Gastroesophageal sphincter (tissue), 4 donors: ENCODE data around the gene ADAMTS19. TPM values are rescaled to one million over a fixed set of nuclear protein-coding genes. Genes with fewer than 3 reads are reported as not detected.

Source experiments
- ATAC-seq: fragments of 150-250 bp; one replicate; pipeline ENCODE4 v1.9.1; 2016; ENCODE audit warnings: mild to moderate bottlenecking, moderate library complexity
- H3K27ac ChIP-seq, 4 donors: fragments of 200-600 bp; sonication (generic) in 3 of 4; 1 replicate in 3 of 4; 2 replicates in 1 of 4; pipeline ENCODE4 v1.5.1; 2016 to 2019
- H3K27me3 ChIP-seq: fragments of 200-600 bp; sonication (generic); one replicate; pipeline ENCODE4 v1.5.1; 2019
- H3K36me3 ChIP-seq, 2 donors: fragments of 200-600 bp; sonication (generic); one replicate each; pipeline ENCODE4 v1.5.1; 2019; ENCODE audit warnings: control low read depth in 1 of 2
- H3K4me1 ChIP-seq, 3 donors: fragments of 200-600 bp; sonication (generic); 1 replicate in 2 of 3; 2 replicates in 1 of 3; pipeline ENCODE4 v1.5.1; 2016 to 2019; ENCODE audit warnings: control low read depth in 2 of 3
- H3K4me3 ChIP-seq, 2 donors: fragments of 200-600 bp; sonication (generic); one replicate each; pipeline ENCODE4 v1.5.1; 2019; ENCODE audit warnings: mild to moderate bottlenecking in 1 of 2, moderate library complexity in 1 of 2
- H3K9me3 ChIP-seq, 3 donors: fragments of 200-600 bp; sonication (generic); one replicate each; pipeline ENCODE4 v1.5.1; 2017 to 2019; ENCODE audit warnings: control low read depth in 2 of 3
- EP300 ChIP-seq: sonication (generic); formaldehyde crosslinking; IDR thresholded peaks from one replicate; pipeline ENCODE4 v1.6.1; 2017; ENCODE audit warnings: antibody characterized with exemption, mild to moderate bottlenecking
- POLR2A ChIP-seq, 2 donors: fragments of 450-650 bp; IDR thresholded peaks; one replicate each; pipeline ENCODE4 v1.6.1; 2017; ENCODE audit warnings: antibody characterized with exemption in 2 of 2, mild to moderate bottlenecking in 2 of 2, moderate library complexity in 1 of 2
- POLR2AphosphoS5 ChIP-seq: sonication (generic); formaldehyde crosslinking; IDR thresholded peaks from one replicate; pipeline ENCODE4 v1.6.1; 2017; ENCODE audit warnings: antibody characterized with exemption
- WGBS, 2 donors: methylation state at CpG; one replicate each; pipeline ENCODE4 v1.1.5; 2018; ENCODE audit warnings: low coverage in 1 of 2; 5-methylcytosine and 5-hydroxymethylcytosine counted together
- total RNA-seq, 4 donors: library from RNA; depleted of rRNA; stranded (reverse); fragments of >200 nt; gene quantifications; one replicate each; pipeline ENCODE4 v1.1.0, GENCODE V29; 2016
- TF ChIP-seq, protein P1 (sequence below), 4 experiments: fragments of 200-600 bp in 2 of 4; fragments of 450-650 bp in 2 of 4; sonication (generic) in 1 of 4; IDR thresholded peaks; one replicate each; pipeline ENCODE4 v1.5.1; 2017 to 2019; ENCODE audit warnings: antibody characterized with exemption in 4 of 4, mild to moderate bottlenecking in 2 of 4, moderate library complexity in 2 of 4

ADAMTS19 gene
- total RNA-seq, 4 donors from 2014 or later, result 0.94 to 11.3 (median 4.4) TPM

DNA sequence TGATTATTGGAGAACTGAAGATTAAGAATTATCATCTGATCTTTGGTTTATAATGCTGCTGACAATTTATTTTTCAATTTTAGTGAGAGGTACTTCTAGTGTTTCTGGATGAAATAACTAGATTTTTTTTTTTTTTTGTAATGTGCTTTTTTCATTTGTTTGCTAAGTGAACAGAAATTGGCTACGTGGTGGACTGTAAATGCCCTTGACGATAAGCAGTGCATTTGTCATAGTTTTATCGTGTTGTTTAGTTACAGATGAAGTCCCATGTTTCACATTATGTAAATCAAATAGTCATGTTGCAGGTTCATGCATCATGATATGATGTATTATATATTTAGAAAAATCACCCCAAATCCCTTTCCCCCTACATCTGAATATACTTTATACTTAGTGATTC, 81.0 kb downstream of the ADAMTS19 start:
- Histone ChIP-seq H3K36me3 (no peaks in the 10 kb centered on the region), H3K9me3 (no peaks in the 10 kb centered on the region), H3K4me1 (no peaks in the 10 kb centered on the region), H3K27me3 (no peaks in the 10 kb centered on the region), H3K27ac (no peak overlapping the region), H3K4me3 (no peak overlapping the region)
- TF ChIP-seq POLR2A (IDR thresholded peaks at IDR 0.05), result no peak
- TF ChIP-seq EP300, result no peak
- no peak for TF ChIP-seq POLR2AphosphoS5
- TF ChIP-seq, protein P1, sequence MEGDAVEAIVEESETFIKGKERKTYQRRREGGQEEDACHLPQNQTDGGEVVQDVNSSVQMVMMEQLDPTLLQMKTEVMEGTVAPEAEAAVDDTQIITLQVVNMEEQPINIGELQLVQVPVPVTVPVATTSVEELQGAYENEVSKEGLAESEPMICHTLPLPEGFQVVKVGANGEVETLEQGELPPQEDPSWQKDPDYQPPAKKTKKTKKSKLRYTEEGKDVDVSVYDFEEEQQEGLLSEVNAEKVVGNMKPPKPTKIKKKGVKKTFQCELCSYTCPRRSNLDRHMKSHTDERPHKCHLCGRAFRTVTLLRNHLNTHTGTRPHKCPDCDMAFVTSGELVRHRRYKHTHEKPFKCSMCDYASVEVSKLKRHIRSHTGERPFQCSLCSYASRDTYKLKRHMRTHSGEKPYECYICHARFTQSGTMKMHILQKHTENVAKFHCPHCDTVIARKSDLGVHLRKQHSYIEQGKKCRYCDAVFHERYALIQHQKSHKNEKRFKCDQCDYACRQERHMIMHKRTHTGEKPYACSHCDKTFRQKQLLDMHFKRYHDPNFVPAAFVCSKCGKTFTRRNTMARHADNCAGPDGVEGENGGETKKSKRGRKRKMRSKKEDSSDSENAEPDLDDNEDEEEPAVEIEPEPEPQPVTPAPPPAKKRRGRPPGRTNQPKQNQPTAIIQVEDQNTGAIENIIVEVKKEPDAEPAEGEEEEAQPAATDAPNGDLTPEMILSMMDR (IDR thresholded peaks at IDR 0.05), result no peak
- ATAC-seq, result no peak
- 51 to 81% methylated on average over 3 of the region's 3 CpGs for WGBS, 2 donors

DNA sequence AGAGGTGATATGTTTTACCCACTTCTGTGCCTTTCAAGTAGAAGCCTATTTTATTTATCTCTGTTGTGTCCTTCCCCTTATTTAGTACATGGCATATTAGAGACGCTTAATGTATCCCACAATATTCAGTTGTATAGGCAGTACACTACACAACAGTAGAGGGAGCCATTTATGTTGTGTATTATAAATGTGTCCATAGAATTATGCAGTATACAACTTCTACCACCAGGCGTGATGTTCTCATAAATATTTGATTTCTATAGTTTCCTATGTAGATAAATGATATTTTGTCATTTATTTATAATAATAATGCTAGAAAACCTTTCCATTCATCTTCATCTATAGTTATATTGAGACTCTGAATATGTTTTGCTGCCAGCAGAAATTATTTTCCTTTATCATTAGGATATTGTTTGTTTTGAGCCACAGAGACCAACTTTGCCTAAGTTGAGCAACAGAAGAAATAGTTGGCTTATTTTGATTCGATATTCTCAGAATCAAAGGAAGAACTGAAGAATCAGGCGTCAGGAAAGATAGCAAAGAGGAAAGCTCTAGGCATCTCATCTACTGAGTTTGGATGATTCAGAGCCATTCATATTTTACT, 81.7 kb downstream of the ADAMTS19 start:
- H3K36me3 ChIP-seq, result no peaks in the 10 kb centered on the region
- no peak overlapping the region for H3K27ac ChIP-seq
- 80 to 83% methylated on average over 3 to 4 of the region's 4 CpGs for WGBS, 2 donors
- H3K9me3 ChIP-seq, result no peaks in the 10 kb centered on the region
- ATAC-seq, result no peak
- no peaks in the 10 kb centered on the region for H3K4me1 ChIP-seq
- H3K4me3 ChIP-seq, result no peak overlapping the region
- H3K27me3 ChIP-seq, result no peaks in the 10 kb centered on the region
- TF ChIP-seq EP300 (no peak), POLR2A (IDR thresholded peaks at IDR 0.05) (no peak), POLR2AphosphoS5 (no peak)
- TF ChIP-seq, protein P1 (IDR thresholded peaks at IDR 0.05), result no peak

DNA sequence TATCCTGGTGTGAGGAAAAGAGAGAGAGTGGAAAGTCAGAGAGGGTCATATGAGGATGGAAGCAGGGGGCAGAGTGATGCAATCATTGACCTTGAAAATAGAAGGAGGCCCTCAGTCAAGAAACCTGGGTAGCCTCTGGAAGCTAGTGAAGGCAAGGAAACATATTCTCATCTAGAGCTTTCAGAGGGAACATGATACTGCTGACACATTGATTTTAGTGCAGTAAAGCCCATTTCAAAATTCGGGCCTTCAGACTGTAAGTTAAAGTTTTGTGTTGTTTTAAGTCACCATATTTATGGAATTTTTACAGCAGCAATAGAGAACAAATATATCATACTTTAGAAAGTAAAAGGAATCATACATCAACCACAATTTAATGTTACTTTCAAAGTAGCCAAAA, 87.0 kb downstream of the ADAMTS19 start:
- no peak for ATAC-seq
- H3K4me1 ChIP-seq, result no peaks in the 10 kb centered on the region
- no peak for TF ChIP-seq EP300
- TF ChIP-seq, protein P1 (IDR thresholded peaks at IDR 0.05), result no peak
- TF ChIP-seq POLR2AphosphoS5, result no peak
- TF ChIP-seq POLR2A (IDR thresholded peaks at IDR 0.05), result no peak
- no peaks in the 10 kb centered on the region for H3K36me3 ChIP-seq
- no peak overlapping the region for H3K27ac ChIP-seq
- H3K9me3 ChIP-seq, result no peaks in the 10 kb centered on the region
- H3K4me3 ChIP-seq, result no peak overlapping the region
- WGBS, 2 donors, result 71 to 88% methylated on average over 1 of the region's 1 CpG
- H3K27me3 ChIP-seq, result no peaks in the 10 kb centered on the region

DNA sequence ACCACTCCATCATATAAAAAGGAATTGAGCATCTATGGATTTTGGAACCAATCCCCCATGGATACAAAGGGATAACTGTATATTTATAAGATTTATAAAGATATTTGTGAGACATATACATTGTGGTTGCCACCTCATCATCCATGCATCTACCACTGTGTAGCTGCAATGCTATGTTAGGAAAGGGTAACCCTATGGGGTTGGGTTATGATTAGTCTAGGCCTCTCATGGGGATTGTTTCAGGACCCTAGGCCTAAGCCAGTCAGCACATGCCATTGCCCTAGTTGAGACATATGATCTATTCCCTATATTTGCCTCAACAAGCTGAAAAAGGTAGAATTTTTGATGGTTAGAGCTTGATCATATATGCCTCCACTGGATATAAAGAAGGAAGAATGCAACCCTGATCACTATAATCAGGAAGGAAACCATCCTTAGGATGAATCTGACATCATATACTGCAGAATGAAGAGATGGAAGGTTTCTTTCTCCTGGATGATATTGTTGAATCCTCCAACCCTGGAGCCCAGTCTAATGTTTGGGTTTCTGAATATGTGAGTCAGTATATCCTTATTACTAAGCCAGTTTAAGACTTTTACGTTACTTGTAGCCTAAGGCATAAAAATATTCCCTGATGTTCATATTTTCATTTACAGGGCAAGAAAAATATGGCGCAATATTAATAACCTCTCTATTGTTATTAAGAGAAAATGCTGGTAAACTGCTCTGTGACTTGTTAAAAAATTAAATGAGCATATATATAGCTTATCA, 94.2 kb downstream of the ADAMTS19 start:
- Histone ChIP-seq H3K27me3 (no peaks in the 10 kb centered on the region), H3K4me1 (no peaks in the 10 kb centered on the region), H3K36me3 (no peaks in the 10 kb centered on the region), H3K4me3 (no peak overlapping the region), H3K9me3 (no peaks in the 10 kb centered on the region), H3K27ac (no peak overlapping the region)
- TF ChIP-seq POLR2A (IDR thresholded peaks at IDR 0.05), result no peak
- no peak for TF ChIP-seq EP300
- no peak for TF ChIP-seq POLR2AphosphoS5
- TF ChIP-seq, protein P1 (IDR thresholded peaks at IDR 0.05), result no peak
- ATAC-seq, result no peak
- 86 to 96% methylated on average over 2 of the region's 2 CpGs for WGBS, 2 donors

DNA sequence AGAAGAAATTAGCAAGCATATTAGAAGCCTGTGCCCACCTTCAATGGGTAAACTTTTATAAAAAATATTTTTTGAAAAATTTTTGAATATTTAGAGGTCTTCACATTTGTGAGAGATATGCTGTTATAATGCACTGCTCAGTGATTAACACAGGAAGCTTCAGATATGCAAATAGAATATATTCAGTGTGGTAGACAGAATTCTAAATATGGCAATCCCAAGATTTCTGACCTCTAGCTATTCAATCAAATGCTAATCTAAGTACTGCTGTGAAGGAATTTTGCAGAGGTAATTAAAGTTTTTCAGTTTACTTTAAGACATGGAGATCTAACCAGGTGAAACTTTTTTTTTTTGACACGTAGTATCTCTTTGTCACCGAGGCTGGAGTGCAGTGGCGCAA, 103.5 kb downstream of the ADAMTS19 start:
- ATAC-seq, result no peak
- no peaks in the 10 kb centered on the region for H3K9me3 ChIP-seq
- no peaks in the 10 kb centered on the region for H3K27me3 ChIP-seq
- no peaks in the 10 kb centered on the region for H3K36me3 ChIP-seq
- no peak overlapping the region for H3K4me3 ChIP-seq
- no peak for TF ChIP-seq POLR2A (IDR thresholded peaks at IDR 0.05)
- H3K27ac ChIP-seq, result no peak overlapping the region
- 88 to 95% methylated on average over 3 of the region's 3 CpGs for WGBS, 2 donors
- H3K4me1 ChIP-seq, result no peaks in the 10 kb centered on the region
